Choroid plexus epithelial cell (primary cell): ENCODE data around the gene GNAI2.

Experiments
- DNase-seq: peaks from one replicate; pipeline ENCODE4 v3.0.0-alpha.2; 2010; ENCODE audit warnings: low read depth
- H3K4me3 ChIP-seq: 2 replicates; pipeline ENCODE4 v1.5.1; 2011; ENCODE audit warnings: low read depth, mild to moderate bottlenecking, control low read depth, low read length, moderate library complexity
- TF ChIP-seq, protein P1 (sequence below): conservative IDR thresholded peaks from 2 replicates; pipeline ENCODE4 v1.5.1; 2011; ENCODE audit warnings: low read depth, mild to moderate bottlenecking, control low read depth, inconsistent platforms, low read length, moderate library complexity

The GNAI2 gene

GRCh38 chr3:50293079-50293801 is 57.2 kb downstream of the GNAI2 start:
- TF ChIP-seq, protein P1, sequence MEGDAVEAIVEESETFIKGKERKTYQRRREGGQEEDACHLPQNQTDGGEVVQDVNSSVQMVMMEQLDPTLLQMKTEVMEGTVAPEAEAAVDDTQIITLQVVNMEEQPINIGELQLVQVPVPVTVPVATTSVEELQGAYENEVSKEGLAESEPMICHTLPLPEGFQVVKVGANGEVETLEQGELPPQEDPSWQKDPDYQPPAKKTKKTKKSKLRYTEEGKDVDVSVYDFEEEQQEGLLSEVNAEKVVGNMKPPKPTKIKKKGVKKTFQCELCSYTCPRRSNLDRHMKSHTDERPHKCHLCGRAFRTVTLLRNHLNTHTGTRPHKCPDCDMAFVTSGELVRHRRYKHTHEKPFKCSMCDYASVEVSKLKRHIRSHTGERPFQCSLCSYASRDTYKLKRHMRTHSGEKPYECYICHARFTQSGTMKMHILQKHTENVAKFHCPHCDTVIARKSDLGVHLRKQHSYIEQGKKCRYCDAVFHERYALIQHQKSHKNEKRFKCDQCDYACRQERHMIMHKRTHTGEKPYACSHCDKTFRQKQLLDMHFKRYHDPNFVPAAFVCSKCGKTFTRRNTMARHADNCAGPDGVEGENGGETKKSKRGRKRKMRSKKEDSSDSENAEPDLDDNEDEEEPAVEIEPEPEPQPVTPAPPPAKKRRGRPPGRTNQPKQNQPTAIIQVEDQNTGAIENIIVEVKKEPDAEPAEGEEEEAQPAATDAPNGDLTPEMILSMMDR: no peak
- DNase-seq: no peak
- H3K4me3 ChIP-seq: no peak overlapping the region

GRCh38 chr3:50294089-50294488 is 58.1 kb downstream of the GNAI2 start:
- TF ChIP-seq, protein P1: no peak
- no peak for DNase-seq
- no peak overlapping the region for H3K4me3 ChIP-seq

- no peak overlapping the region for H3K4me3 ChIP-seq
- TF ChIP-seq, protein P1: no peak
- no peak for DNase-seq
These were observed 58.7 kb downstream of the GNAI2 start for GRCh38 chr3:50294492-50295403.

DNA sequence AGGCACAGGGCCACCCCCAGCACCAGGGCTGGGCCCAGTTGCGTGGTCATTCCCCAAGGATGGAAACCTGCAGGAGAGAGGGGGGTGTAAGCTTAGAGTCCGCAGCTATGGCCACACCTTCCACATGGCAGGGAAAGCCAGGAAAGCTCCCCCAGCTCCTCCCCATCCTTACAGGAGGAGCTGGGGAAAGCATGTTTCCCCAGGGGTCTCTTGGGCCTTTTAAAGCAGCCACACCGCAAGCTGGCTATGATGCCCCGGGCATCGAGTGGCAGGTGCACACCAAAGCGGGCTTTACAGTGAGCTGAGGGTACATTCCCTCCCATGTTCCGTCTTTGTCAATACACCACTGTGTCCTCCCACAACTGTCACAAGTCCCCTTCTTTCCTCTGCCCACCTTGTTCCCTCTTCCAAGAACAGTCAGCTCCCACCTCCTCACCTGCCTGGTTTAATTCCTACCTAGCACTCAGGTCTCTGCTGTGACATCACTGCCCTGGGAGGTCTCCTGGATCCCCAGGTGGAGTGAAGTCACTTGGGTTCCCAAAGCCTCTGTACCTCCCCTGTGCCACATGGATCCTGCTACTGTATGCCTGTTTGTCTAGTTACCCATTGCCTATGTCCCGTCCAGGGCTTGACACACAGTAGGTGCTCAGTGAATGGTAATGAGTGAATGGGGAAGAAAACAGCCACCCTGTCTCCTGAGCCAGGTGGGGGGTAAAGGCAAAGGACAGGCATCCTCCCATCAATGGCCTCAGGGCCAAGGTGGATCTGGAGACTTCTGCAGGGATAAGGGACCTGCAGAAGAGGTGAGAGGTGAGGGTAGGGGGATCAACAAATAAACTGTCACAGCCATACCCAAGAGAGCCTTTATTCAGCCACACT is 59.8 kb downstream of the GNAI2 start:
- no peak overlapping the region for H3K4me3 ChIP-seq
- DNase-seq: no peak
- TF ChIP-seq, protein P1: no peak

- TF ChIP-seq, protein P1: no peak
- no peak for DNase-seq
- no peak overlapping the region for H3K4me3 ChIP-seq
These were observed 60.8 kb downstream of the GNAI2 start for GRCh38 chr3:50296721-50297383.

DNA sequence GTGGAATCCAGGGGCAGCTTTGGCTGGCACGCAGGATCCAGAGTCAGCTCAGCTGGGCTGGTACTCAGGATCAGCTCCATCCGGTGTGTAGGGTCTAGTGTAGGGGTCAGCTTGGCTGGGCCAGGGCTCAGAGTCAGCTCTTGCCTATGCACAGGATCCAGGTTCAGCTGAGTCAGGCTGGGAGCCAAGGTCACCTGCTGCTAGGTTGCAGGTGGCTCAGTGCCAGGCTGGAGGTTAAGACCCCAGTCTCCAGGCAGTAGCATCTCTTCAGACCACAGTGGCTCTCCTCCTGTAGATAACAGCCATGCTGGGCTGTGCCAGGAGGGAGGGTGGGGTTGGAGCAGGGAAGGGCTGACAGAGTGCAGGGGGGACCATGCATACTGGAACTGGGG is 61.4 kb downstream of the GNAI2 start:
- no peak for DNase-seq
- TF ChIP-seq, protein P1: no peak
- H3K4me3 ChIP-seq: no peak overlapping the region
